A172 (cell line): ENCODE measurements around the gene ZNF436. TPM values are rescaled to one million over a fixed set of nuclear protein-coding genes. Genes with fewer than 3 reads are reported as not detected.
"Not testable (repeated sequence)": the region's sequence is repeated elsewhere in the genome, so short reads cannot be mapped to it uniquely, and the experiment has no call there.

ENCODE experiments used
- DNase-seq: peaks from one replicate; pipeline ENCODE4 v3.0.0-alpha.2; 2015; ENCODE audit warnings: low spot score
- total RNA-seq: library from RNA; depleted of rRNA; stranded (reverse); fragments of >200 nt; shearing (Covaris generic); gene quantifications from 2 replicates; pipeline ENCODE4 v1.2.3, GENCODE V29; 2014

The ZNF436 gene
- total RNA-seq, 1 experiment from 2014 or later: 7.5 TPM

DNA sequence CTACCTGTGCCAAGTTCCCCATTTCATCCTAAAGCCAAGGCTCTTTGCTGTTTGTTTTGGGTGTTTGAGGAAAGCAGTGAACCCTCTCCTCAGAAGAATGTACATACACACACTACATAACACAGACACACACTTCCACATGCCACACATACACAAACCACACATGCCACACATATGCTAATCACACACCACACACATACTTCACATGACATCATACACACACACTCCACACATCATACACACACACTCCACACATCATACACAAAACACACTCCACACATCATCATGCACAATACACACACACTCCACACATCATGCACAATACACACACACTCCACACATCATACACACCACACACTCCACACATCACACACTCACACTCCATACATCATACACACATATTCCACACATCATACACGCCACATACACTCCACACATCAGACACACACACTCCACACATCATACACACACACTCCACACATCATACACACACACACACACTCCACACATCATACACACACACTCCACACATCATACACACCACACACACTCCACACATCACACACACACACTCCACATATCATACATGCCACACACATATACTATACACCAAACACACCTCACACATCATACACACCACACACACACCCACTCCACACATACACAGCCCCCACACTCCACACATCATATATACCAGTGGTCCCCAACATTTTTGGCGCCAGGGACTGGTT lies 22.7 kb upstream of the ZNF436 start:
- DNase-seq: no peak

DNA sequence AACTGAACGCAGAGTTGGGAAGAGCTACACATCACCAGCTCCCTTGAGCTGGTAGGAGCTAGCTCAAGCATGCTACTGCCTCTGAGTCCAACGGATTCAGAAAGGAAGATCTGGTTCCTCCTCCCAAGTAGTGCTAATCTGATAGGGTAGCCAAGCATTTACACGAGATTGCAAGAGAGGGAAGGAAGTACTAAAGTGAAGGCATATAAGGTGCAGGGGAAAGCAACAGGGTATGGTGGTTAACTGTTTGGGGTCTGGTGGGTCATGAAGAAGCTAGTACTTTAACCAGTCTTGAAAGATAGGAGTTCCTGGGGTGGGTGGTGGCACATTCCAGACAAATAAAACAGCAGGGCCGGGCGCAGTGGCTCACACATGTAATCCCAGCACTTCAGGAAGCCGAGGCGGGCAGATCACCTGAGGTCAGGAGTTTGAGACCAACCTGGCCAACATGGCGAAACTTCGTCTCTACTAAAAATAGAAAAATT lies 20.2 kb upstream of the ZNF436 start:
- DNase-seq: no peak

DNA sequence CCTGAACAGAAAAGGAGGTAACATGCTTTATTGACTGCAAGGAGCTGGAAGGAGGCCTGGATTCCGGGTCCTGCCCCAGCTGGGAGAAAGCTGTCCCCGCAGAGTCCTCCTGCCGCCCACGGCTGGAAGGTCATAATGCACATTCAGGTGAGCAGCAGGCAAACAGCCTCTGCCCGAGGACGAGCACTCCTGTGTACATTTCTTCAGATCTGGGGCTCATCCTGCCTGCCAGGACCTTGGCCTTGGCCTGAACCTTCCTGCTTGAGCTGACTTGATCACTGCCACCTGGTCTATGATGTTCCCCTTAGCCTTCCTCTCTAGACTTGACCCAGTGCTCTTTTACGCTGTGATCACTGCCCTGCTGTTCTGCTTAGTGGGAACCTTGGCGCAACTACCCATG lies 17.9 kb upstream of the ZNF436 start:
- no peak for DNase-seq

DNA sequence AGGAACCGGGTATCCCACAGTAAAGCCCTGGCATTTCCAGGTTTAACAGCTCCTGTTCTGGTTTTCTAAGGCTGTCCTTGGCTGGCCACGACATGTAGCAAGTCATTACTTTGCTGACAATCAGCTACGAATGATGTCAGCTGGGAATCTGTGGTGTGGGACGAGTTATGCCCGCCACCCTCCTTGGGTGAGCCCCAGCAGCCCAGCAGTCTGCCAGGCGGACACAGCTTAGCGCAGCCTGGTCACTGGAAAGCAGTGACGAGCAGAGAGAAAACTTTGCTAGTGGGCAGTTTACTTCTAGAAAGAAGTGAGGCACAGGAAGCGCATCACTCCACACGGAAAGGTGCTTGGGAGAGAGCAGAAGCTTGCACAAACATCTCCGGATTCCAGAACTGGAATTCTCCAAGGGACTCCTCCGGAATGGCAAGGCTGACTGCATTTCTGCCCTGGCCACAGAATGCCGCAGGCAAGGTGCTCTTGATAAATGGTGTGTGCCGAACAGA lies 15.5 kb upstream of the ZNF436 start:
- DNase-seq: no peak

DNA sequence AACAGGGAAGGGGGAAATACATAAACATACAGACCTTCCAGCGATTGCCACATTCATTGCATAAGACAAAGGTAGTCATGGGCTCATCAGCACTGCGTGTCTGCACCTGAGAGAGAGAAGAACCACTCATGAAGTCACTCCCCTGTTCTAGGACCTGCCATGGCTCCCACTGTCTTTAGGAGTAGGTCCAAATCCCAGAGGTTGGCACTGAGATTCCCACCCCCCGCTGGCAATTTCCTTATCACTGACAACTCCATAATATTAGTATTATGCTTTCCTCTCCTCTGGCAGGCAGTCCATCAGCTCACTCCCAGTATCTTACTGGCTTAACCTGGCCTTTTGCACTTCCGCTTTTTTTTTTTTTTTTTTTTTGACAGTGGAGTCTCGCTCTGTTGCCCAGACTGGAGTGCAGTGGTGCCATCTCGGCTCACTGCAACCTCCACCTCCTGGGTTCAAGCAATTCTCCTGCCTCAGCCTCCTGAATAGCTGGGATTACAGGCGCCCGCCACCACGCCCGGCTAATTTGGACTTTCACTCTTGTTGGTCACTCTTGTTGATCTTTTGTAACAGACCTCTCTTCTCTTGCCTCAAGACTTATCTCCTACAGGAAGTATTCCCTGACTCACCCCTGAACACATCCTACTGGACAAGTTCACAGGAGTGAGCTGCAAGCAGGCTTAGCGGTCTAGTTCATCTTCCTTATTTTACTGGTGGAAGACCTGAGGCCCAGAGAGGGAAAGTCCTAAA lies 14.8 kb upstream of the ZNF436 start:
- peak; percentile 47 for DNase-seq

DNA sequence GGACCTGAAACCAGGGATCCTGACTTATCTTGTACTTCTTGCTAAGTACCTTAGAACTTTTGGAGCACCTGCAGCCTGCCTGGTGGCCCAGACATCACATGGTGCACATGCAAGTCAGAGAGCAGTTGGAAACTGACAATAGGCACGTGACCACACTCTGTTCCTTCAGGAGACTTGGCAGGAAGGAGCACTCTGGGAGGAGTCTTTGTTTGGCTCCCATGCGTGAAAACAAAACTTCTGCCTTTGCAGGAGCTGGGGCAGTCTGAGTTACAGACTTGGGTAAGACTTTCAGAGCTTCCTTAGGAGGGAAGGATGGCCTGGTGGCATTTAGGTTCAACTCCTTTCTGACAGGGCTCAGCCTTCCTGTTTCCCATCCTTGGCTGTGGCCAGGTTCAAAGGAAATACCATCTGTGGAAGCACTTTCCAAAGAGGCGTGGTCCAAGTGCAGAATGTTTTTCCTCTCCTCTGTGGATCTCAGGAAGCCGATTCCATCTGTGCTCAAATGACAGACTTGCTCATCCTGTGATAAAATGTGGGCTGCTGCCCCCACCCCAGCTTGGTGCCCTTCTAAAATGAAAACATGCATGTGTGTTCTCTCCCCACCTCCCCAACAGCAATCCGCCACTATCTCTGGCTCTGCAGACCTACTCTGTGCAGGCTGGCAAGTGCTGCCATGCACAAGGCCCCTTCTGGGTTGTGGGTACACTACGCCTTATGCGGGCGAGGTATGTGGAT lies 14.1 kb upstream of the ZNF436 start:
- peak; percentile 13 for DNase-seq

DNA sequence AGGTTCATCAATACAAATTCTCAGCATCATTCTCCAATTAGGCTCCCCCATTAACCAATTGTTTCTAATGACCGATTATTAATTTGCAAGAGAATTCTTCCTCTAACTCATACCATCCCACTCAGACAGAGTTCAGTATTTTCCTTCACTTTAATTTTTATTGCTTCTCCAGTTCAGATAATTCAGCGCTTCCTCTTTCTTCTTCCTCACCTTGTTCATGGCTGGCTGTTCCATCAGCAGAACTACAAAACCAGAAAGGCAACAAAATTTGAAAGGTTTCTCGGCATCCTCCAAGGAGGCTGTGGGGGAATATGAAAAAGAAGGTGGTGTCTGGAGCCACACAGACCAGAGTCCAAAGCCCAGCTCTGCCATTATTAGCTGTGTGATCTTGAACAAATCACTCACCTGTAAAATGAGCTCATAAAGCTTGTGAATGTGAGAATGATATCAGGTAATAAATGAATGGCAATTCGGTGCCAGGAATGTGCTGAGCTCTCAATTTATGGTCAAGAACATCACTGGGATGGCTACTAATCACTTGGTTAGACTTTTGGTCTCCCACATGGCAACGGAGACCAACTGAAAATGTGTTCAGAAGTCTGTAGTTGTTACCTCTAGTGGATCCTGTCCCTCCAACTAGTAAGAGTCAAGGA lies 11.7 kb upstream of the ZNF436 start:
- no peak for DNase-seq

DNA sequence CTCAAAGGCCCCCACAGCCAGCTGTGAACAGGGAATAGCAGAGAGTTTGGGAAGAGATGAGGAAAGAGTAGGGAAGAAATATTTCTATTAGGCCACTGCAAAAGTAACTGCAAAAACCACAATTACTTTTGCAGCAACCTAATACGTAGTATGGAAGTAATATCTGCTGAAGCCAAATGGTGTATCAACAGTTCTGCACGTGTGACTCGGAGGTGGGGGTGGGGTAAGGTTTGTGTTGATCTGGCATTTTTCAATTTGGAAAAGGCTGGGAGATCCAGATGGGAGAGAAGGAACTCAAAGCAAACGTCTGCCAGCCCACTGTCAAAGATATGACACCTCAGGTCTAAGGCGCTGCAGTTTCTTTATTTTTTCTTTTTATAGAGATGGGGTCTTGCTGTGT lies 11.1 kb upstream of the ZNF436 start:
- no peak for DNase-seq

DNA sequence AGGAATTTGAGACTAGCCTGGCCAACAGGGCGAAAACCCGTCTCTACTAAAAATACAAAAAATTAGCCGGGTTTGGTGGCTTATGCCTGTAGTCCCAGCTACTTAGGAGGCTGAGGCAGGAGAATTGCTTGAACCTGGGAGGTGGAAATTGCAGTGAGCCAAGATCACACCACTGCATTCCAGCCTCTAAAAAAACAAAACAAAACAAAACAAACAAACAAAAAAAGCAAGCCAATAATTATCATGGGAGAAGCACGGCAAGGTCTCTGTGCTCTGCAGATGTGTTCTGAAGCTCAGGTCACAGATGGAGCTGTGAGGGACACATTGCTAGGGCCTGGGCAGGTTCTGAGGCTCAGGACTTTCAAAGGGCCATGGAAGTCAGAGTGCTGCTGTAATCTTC lies 10.6 kb upstream of the ZNF436 start:
- not testable (repeated sequence) for DNase-seq

DNA sequence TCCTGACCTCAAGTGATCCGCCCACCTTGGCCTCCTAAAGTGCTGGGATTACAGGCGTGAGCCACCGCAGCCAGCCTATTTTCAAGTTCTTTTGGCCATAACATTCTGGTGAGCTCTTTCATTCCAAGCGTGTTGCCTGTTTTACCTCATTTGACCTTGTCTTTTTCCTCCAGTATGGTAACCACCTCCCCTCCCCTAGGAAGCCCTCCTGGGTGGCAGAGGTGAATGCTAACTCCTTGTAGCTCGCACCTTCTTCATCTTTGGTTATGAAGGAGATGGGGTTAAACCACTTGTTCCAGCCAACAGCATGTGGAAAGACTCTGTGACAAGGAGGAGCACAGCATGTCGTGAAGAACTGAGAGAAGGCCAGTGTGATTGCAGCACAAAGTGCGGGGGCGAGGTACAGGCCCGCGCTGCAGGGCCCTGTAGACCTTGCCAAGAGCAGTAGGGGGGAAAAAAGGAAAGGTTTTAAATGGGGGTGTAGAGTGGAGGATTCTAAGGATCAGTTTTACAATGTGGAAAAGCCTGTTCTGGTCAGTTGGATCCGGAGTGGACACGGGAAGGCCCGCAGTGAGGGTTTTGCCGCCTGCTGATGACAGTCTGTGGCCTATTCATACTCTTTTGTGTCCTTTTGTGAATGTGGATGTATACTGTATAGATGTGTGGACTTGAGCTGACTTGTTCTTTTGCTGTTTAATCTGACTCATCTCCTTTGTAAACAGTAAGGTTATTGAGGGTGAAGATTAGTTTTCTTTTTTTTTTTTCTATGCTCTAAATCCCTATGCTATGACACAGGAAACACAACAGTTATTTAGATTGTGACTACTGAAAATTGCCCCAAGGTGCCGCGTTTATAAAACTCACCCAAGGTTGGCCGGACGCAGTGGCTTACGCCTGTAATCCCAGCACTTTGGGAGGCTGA lies 7.5 kb upstream of the ZNF436 start:
- DNase-seq: peak; percentile 78

DNA sequence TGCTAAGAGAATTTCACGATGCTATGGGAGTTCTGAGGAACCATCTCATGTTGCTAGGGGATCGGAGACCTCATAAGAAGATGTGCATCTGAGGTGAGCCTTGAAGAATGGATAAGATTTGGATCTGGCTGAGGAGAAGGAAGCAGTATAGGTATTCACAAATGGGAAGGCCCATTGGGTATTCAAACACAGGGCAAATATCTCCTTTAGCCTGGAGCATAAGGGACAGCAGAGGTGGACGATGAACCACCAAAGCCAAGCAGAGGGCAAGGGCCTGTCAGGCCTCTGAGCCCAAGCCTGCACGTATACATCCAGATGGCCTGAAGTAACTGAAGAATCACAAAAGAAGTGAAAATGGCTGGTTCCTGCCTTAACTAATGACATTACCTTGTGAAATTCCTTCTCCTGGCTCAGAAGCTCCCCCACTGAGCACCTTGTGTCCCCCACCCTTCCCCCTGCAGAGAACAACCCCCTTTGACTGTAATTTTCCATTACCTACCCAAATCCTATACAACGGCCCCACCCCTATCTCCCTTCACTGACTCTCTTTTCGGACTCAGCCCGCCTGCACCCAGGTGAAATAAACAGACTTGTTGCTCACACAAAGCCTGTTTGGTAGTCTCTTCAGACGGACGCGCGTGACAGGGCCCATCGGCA lies 4.6 kb upstream of the ZNF436 start:
- not testable (repeated sequence) for DNase-seq

DNA sequence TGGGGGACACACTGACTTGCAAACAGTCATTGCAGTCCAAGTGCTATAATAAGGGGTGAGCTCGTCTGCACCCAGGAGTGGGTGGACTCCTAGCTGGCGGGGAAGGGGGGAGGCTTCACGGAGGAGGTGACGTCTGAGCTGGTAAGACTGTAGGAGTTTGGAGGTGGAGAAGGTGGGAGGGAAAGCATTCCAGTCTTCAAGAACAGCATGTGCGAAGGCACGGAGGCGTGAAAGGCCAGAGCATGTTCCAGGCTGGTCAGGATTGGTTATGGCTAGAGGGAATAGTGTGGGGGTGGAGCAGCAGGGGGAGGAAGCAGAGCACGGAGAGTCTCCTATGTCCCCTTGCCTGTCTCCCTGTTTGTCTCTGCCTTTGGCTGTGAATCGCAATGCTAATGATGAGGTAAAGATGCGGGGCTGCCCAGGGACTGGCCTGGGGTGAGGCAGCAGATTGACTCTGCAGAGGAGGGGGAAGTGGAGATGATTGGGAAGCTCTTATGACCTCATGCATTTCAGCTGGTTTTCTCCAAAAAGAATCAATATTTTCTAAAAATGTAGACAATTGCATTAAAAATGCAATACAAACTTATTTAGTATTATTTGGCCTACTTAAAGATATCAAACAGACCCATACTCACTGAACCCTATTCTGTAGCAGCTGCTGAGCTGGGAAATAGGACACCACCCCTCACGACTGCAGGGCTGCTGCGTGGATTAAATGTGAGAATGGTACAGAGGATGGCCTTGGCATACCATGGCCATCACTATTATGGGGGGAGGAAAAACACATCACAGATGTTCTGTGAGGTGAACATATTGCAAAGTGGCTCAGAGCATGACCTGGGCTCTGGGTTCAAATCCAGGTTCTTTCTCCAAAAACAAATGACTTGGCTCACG lies 2.6 kb upstream of the ZNF436 start:
- DNase-seq: no peak

DNA sequence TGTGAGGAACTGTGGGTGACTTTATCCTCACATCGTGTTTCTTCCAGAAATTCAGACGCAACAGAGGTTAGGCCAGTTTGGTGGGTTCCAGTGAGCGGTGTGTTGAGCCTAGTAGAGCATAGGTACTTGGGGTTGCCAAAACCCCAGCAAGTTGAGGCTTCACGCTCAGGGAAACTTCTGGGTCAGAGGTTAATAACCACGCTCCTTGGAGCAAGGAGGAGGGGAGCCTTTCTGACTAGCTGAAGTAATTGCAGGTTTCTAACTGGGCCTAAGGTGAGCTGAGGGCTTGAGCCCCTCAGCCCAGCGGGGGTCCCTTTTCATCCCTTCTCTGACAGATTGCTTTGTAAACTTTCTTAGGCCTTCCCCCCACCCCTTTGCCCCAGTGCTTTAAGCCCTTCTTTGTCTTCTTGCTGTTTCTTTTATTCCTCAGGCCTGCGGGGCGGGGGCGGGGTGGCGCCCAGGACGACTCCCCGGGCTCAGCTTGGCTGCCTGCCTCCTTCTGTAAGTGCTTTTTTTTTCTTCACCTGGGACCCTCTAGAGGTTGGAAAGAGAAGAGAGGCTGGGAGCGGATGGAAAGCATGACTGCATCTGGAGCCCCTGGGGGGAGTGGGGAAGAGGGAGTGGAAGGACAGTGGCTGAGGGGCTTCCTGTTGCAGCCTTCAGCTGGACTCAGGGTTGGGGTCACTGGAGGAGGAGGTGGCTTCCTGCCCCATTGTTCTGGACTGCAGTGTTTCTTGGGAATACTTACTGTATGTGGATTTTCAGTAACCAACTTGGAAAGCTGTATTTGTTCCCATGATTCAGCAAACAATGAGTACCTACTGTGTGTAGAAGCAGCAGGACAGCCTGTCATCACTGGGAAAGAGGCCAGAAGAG lies 1.3 kb upstream of the ZNF436 start:
- no peak for DNase-seq

DNA sequence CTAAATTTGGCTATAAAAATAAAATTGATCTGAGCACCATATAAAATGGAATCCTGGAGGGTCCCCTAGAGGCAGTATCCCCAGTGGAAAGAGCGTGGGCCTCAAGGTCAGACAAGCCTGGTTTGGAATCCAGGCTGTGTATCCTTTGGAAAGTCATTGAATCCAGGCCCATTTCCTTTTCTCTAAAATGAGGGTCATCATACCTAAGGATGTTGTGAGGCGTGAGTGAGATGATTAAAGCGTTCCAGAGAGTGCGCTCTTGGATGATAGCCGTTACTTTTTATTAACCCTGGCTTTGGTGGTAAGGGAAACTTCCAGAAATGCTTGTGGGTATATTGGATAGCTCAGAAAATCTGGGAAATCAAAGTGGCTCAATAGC lies 683 bp upstream of the ZNF436 start:
- DNase-seq: no peak

DNA sequence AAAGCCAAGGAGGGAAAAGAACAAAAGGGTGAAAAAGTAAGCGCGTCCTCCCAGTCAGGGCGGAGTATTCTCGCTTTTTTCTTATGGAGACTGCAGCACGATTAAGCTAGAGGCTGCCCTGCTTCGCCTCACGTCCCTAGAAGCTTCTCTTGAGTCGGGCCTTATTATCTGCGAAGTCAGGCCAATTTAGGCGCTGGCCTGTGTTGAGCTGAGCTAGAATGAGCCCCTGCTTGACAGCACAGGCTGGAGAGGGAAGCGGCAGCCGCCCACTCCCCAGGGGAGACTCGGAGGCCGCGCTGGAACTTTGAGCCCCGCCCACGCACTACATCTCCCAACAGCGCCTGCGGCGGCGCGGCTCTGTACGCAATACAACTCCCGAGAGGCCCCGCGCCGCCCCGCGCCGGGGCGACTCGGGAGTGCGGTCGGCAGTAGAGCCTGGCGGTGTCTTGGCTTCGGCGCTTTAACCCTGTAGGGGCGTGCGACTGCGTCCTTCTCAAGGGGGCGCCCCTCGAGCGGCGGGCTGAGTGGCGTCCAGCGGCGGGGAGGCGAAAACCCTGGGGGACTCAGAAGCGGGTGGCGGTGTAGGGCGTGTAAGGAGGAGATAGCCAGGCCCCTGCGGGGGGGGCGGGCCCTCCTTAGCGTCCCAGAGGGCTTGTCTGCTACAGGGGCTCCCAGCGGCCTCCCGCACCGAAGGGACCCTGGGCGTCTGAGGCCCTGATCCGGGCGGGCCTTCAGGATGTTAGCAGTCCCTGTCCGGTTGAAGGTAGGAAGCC lies 888 bp downstream of the ZNF436 start:
- DNase-seq: peak; percentile 44

DNA sequence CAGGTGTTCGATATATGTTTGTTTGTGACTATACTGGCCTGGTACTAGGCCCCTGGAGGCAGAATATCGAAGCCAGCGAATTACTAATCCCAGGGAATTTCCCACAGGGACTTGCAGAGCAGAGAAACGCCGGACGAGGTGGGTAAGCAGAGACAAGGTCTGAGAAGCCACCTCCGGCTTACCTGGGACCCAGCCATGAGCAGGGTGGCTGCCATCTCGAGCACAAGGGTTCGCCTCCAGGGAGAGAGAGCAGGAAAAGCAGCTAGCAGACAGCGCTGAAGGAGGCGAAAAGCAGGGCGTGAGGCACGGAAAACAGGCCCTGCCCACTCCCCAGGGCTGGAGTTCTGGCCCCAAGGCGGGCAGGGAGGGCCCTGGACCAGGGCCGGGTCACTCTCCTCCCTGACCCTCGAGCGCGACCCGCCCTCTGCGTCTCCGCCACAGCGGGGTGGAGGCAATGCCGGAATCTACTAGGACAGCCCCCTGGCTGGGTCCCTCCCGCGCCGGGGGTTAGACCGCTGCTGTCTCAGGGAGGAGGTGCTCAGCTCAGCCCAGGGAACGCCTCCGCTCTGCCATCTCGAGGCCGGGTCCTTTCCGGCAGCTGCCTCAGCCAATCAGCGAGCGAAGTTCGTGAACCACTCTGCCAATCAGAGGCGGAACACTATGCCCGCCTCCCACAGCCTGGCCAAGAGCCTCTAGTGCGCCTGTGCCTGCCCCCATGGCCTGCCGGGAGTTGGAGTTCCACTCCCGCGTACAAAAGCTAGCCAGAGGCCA lies 1.7 kb downstream of the ZNF436 start:
- DNase-seq: peak; percentile 94

DNA sequence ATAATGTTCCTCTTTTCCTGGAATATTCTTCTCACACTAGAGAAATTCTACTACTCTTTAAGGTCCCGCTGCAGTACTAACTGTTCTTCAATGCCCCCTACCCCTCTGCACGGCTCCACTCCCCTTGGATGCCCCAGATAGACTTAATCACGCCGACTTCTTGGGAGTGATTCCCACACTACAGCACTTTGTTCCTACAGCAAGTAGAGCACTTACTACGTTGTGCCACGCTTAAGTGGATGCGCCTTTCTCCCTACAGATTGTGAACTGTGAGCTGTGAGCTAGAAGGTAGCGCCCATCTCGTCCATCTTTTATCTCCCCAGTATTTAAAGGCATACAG lies 2.2 kb downstream of the ZNF436 start:
- no peak for DNase-seq
